ENCODE measurements around the gene DLGAP4.

The DLGAP4 gene

GRCh38 chr20:36399147-36399968, 93.2 kb downstream of the DLGAP4 start:
- DNase-seq (ENCODE audit: low read depth in 1 of 2, low spot score in 1 of 2), result peak in 1 of 2 experiments; percentile 40
- Histone ChIP-seq H3K4me3 (replicated peaks; ENCODE audit: insufficient read depth, low read length) (no peak overlapping the region), H3K27ac (replicated peaks) (no peak overlapping the region), H3K27me3 (ENCODE audit: insufficient read depth, poor library complexity, severe bottlenecking) (peaks cover 3% of the 10 kb centered on the region)
- TF ChIP-seq POLR2AphosphoS5 (IDR thresholded peaks at IDR 0.05; ENCODE audit: low read depth) (no peak), REST (IDR thresholded peaks at IDR 0.05; ENCODE audit: insufficient replicate concordance, low read depth) (no peak), SPI1 (IDR thresholded peaks at IDR 0.05; ENCODE audit: borderline replicate concordance, low read depth) (no peak)
- TF ChIP-seq, protein P1, sequence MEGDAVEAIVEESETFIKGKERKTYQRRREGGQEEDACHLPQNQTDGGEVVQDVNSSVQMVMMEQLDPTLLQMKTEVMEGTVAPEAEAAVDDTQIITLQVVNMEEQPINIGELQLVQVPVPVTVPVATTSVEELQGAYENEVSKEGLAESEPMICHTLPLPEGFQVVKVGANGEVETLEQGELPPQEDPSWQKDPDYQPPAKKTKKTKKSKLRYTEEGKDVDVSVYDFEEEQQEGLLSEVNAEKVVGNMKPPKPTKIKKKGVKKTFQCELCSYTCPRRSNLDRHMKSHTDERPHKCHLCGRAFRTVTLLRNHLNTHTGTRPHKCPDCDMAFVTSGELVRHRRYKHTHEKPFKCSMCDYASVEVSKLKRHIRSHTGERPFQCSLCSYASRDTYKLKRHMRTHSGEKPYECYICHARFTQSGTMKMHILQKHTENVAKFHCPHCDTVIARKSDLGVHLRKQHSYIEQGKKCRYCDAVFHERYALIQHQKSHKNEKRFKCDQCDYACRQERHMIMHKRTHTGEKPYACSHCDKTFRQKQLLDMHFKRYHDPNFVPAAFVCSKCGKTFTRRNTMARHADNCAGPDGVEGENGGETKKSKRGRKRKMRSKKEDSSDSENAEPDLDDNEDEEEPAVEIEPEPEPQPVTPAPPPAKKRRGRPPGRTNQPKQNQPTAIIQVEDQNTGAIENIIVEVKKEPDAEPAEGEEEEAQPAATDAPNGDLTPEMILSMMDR (IDR thresholded peaks at IDR 0.05; ENCODE audit: insufficient read depth, low read length), result peak; percentile 19

DNA sequence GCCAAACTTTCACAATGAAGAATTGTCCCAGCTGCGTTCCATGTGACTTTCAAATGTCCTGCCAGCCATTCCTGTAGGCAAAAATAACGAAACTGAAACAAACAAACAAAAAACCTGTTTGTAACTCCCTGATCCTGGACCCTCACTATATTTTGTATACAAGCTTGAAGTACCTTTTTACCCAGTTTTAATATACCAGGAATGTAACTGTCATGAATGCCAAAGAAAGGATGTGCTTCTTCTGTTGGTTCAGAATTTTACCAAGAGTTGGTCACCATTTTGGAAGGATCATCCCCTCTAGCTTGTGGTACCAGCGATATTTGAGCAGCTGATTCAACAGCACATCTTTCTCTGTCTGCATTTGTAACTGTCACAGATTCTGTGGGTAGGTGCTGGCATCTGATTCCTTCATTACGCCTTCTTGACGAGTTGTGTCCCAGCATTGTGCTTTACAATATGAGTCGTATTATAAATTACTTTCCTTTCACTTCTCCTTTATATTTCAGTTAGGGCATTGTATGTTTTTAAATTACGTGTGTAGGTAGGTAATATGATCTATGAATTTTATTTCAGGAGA, 93.9 kb downstream of the DLGAP4 start:
- Histone ChIP-seq H3K4me3 (replicated peaks; ENCODE audit: insufficient read depth, low read length) (no peak overlapping the region), H3K27me3 (ENCODE audit: insufficient read depth, poor library complexity, severe bottlenecking) (peaks cover 3% of the 10 kb centered on the region), H3K27ac (replicated peaks) (no peak overlapping the region)
- no peak for TF ChIP-seq SPI1 (IDR thresholded peaks at IDR 0.05; ENCODE audit: borderline replicate concordance, low read depth)
- no peak for TF ChIP-seq POLR2AphosphoS5 (IDR thresholded peaks at IDR 0.05; ENCODE audit: low read depth)
- TF ChIP-seq REST (IDR thresholded peaks at IDR 0.05; ENCODE audit: insufficient replicate concordance, low read depth), result no peak
- TF ChIP-seq, protein P1 (IDR thresholded peaks at IDR 0.05; ENCODE audit: insufficient read depth, low read length), result no peak
- TF ChIP-seq GABPA (IDR thresholded peaks at IDR 0.05; ENCODE audit: low read depth), result no peak
- DNase-seq (ENCODE audit: low read depth in 1 of 2, low spot score in 1 of 2), result no peak

- DNase-seq (ENCODE audit: low read depth in 1 of 2, low spot score in 1 of 2), result no peak
- Histone ChIP-seq H3K4me3 (replicated peaks; ENCODE audit: insufficient read depth, low read length) (no peak overlapping the region), H3K27me3 (ENCODE audit: insufficient read depth, poor library complexity, severe bottlenecking) (peaks cover 3% of the 10 kb centered on the region), H3K27ac (replicated peaks) (no peak overlapping the region)
- TF ChIP-seq POLR2AphosphoS5 (IDR thresholded peaks at IDR 0.05; ENCODE audit: low read depth) (no peak), GABPA (IDR thresholded peaks at IDR 0.05; ENCODE audit: low read depth) (no peak), REST (IDR thresholded peaks at IDR 0.05; ENCODE audit: insufficient replicate concordance, low read depth) (no peak), SPI1 (IDR thresholded peaks at IDR 0.05; ENCODE audit: borderline replicate concordance, low read depth) (no peak)
- TF ChIP-seq, protein P1 (IDR thresholded peaks at IDR 0.05; ENCODE audit: insufficient read depth, low read length), result no peak
These were observed 95.0 kb downstream of the DLGAP4 start for GRCh38 chr20:36400909-36401735.
